Retinal pigment epithelial cell (primary cell): ENCODE data around the gene BACH2.

Experiments used
- DNase-seq: peaks from one replicate; pipeline ENCODE4 v3.0.0-alpha.2; 2010; ENCODE audit warnings: low read depth
- H3K4me3 ChIP-seq: 2 replicates; pipeline ENCODE4 v1.5.1; 2011; ENCODE audit warnings: mild to moderate bottlenecking, low read length, control low read depth, moderate library complexity
- CTCF ChIP-seq: conservative IDR thresholded peaks from 2 replicates; pipeline ENCODE4 v1.5.1; 2011; ENCODE audit warnings: low read depth, low read length, control low read depth, inconsistent platforms

BACH2 gene

GRCh38 chr6:90105506-90106170 lies 191.0 kb downstream of the BACH2 start:
- DNase-seq = no peak
- H3K4me3 ChIP-seq = no peak overlapping the region
- no peak for TF ChIP-seq CTCF

GRCh38 chr6:90103056-90103800 lies 193.4 kb downstream of the BACH2 start:
- H3K4me3 ChIP-seq = no peak overlapping the region
- TF ChIP-seq CTCF = no peak
- peak; percentile 67 for DNase-seq

- no peak overlapping the region for H3K4me3 ChIP-seq
- DNase-seq = no peak
- TF ChIP-seq CTCF = no peak
These were observed 195.2 kb downstream of the BACH2 start for GRCh38 chr6:90101403-90101802.

GRCh38 chr6:90100059-90100665 lies 196.5 kb downstream of the BACH2 start:
- DNase-seq = no peak
- TF ChIP-seq CTCF = no peak
- no peak overlapping the region for H3K4me3 ChIP-seq

GRCh38 chr6:90098627-90099026 lies 198.0 kb downstream of the BACH2 start:
- DNase-seq = no peak
- no peak overlapping the region for H3K4me3 ChIP-seq
- no peak for TF ChIP-seq CTCF

- peak; percentile 93 for DNase-seq
- H3K4me3 ChIP-seq = no peak overlapping the region
- peak; percentile 68 for TF ChIP-seq CTCF
These were observed 198.6 kb downstream of the BACH2 start for GRCh38 chr6:90098001-90098531.
